G401.6 (cell line): ENCODE data around the gene JAG1.
"Not testable (repeated sequence)": the region's sequence is repeated elsewhere in the genome, so short reads cannot be mapped to it uniquely, and the experiment has no call there.

Source experiments
- FAIRE-seq: peaks from 2 replicates; lab custom pipeline; 2012; peaks lifted over from hg19 to GRCh38; lab: Jason Lieb, UNC

Gene JAG1

GRCh38 chr20:10636326-10636818, 37.4 kb downstream of the JAG1 start:
- FAIRE-seq, result no peak

GRCh38 chr20:10635476-10636208, 38.2 kb downstream of the JAG1 start:
- no peak for FAIRE-seq

DNA sequence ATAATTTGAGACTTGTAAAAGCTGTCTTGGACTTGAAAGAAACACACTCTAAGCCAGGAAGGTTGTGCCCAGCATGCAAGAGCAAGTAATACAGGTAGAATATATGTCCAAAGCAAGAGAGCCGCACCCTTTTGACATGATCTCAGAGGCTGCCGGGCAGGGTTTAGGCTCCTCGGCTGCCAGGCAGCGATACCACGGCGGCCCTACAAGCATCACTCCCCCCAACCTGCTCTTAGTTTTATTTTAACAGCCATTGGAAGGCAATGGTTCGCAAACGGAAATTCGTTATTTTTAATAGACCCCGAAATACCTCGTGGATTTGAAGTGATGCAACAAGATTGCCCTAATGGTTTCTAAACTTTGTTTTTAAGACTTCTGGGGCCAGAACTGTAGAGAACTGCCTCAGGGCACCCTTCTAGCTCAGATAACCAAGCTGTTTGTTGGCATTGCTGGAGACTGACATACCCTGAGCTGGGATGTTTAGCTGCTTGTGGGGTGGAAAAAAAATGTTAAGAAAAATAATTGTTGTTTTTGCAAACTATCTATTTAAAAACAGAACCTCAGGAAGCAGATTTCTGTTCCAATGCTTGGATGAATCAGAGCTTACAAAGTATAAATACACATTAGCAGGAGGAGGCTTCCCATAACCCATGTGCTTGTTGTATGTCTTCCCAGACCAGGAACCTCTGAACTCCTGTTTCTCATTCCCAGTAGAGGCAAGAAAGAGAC, 39.0 kb downstream of the JAG1 start:
- FAIRE-seq, result no peak

DNA sequence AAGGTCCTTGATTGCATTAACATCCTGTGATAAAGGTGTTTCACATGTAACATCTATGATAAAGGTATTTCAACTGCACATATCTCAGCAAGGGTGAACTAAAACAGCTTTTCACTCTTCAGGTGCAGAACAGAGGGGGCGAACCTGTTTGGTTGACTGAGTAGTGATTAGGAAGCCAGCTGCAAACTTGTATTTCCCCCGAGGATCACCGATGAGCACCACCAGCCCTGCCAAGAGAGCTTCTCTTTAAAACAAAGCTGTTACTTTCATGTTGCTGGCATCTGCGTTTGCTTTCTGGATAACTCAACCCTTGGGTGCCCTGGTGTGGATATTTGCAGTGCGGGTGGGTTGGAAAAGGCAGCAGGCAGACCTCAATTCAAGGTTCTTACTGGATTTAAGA, 39.6 kb downstream of the JAG1 start:
- no peak for FAIRE-seq

DNA sequence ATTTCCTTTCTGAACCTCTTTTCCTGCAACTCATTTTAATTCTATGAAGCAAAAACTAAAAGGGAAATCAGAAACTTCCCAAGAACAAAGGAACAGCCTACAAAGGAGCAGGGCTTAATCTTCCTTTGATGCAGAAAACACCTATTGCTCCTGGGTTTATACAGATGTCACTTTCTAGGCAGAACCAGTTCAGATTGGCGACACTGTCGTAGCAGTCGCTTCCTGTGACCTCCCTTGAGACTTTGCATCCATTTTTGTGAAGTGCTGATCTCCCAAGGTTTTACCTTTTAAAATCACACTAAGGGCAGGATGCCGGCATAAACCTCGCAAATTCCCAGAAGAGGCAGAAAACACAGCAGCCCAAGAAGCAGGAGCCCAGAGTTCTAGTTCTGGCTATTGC, 40.1 kb downstream of the JAG1 start:
- FAIRE-seq, result no peak

DNA sequence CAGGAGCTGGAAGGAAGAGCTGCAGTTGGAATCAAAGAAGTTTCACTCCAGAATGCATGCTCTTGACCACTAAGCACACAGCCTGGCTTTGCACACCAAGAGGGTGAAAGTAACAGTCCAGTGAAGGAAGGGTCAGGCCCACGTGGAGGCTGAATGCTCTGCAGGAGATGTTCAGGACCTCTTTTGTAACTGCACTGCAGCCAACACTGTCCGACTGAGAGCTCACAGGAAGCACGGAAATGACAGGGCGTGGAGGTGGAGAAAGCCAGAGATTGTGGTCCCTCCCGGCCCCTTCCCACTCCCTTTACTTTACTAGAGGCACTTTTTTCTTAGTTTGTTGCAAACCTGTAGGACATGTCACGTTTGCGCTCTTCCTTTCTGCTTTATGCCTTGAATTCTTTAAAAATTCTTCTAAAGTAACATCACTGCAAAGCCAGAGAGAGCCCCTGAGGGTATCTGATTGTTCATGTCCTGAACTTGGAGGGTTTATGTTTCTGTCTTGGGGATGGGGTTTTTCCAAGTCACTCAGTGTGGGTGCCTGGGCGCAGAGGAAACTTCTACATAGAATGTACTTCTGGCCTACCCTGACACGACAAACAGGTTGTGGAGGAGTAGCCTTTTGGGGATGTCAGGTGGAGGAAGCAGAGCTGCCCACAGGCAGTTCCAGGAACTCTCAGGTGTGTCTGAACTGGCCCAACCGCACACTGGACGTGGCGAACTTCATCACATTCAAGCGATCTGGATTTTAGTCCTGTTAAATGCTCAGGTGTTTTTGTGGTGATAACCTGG, 40.9 kb downstream of the JAG1 start:
- FAIRE-seq, result no peak

GRCh38 chr20:10631126-10631525, 42.7 kb downstream of the JAG1 start:
- no peak for FAIRE-seq

- no peak for FAIRE-seq
These were observed 43.7 kb downstream of the JAG1 start for GRCh38 chr20:10629946-10630650.

DNA sequence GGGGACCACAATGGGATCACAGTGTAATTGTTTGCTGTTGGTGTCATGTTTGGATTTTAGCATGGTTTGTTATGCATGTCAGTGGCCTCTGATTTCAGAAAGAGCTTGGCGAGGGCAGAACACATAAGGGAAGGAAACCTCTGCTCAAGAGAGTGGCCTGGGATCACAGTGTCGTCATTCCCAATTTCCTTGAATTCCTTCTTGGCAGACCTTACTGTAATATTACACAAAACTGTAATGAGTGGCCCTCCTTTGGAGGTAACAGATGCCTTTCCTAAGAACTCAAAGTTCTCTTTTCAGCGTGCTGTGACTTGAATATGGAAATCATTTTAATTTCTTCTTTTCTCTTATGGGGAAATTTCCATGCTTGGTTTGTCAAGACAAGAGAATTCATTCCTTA, 46.9 kb downstream of the JAG1 start:
- no peak for FAIRE-seq

GRCh38 chr20:10625641-10626040, 48.2 kb downstream of the JAG1 start:
- no peak for FAIRE-seq

DNA sequence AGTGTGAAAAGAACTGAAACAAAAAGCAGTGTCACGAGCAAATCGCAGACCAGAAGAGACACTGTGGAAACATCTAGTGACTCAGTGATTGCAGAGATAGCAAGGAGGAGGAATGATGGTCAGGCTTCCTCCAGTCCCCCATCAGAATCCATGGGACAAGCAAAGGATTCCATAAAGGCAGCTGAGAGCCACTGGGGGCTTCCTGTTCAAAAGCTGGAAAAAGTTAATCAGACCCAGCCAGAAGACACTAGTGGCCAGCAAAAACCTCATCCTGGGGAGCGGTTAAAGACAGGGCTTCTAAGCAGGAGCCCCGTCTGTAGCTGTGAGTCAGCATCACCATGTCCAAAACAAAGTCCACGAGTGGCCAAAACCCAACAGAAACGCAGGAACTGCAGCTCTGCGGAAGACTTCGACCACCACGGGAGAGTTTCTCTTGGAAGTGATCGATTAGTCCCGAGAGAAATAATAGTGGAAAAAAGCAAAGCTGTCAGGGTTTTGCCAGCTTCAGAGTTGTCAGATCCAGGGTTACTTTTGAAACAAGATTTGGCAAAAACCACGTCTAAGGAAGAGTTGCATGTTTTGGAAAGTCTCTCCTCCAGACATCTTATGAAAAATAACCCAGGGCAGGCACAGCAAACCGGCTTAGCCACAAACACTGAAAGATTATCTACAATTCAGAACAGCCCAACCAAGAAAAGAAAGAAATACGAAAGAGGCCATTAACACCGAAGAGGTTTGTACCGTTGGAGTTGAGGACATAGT, 51.0 kb downstream of the JAG1 start:
- no peak for FAIRE-seq

GRCh38 chr20:10621149-10621548, 52.6 kb downstream of the JAG1 start:
- no peak for FAIRE-seq

GRCh38 chr20:10619427-10619826, 54.4 kb downstream of the JAG1 start:
- no peak for FAIRE-seq

GRCh38 chr20:10618611-10619245, 55.1 kb downstream of the JAG1 start:
- FAIRE-seq, result no peak

DNA sequence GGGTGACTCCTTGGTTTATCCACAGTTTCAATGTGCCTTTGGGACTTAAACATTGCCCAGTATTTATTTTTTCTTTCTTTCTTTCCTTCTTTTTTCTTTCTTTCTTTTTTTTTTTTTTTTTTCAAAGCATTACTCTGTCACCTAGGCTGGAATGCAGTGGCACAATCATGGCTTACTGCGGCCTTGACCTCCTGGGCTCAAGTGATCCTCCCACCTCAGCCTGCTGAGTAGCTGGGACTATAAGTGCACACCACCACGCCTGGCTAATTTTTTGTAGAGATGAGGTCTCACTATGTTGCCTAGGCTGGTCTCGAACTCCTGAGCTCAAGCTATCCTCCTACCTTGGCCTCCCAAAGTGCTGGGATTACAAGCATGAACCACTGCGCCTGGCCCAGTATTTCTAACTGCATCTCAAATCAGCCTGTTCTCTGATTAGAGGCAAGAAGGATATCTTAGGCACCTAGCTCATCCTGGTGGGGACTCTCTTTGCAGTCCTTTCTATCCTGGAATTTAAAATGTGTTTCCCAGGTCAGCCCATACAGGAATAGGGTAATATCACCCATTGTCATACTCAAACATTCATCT, 56.2 kb downstream of the JAG1 start:
- not testable (repeated sequence) for FAIRE-seq

GRCh38 chr20:10616212-10616611, 57.6 kb downstream of the JAG1 start:
- no peak for FAIRE-seq

GRCh38 chr20:10613911-10614310, 59.9 kb downstream of the JAG1 start:
- no peak for FAIRE-seq

GRCh38 chr20:10613426-10613825, 60.4 kb downstream of the JAG1 start:
- not testable (repeated sequence) for FAIRE-seq

- no peak for FAIRE-seq
These were observed 62.4 kb downstream of the JAG1 start for GRCh38 chr20:10611357-10611756.

- FAIRE-seq, result no peak
These were observed 63.5 kb downstream of the JAG1 start for GRCh38 chr20:10610251-10610650.

DNA sequence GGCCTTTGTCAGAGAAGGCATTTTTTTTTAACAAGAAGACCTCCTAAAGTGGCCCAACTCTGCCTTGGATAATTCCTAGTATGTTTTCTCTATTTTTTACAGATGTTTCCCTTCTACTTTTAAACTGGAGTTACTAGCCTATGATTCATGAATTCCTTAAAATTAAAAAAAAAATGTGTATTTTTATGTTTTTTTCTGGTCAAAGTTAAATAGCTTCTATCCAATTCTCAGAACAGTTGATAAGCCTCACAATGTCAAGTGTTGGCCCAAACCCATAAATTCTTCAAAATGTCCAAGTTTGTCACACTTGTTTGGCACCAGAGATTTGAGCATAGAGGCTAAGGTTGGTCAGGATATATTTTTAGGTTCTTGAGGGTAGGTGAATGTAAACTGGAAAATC, 64.0 kb downstream of the JAG1 start:
- FAIRE-seq, result no peak
